Right lobe of liver (tissue), 6 donors: ENCODE measurements around the gene RPUSD3. TPM values are rescaled to one million over a fixed set of nuclear protein-coding genes. Genes with fewer than 3 reads are reported as not detected.

Experiments used
- ATAC-seq, 4 donors: fragments of 200-7000 bp; cut with Tn5 transposase; one replicate each; pipeline ENCODE4 v1.9.1; 2020; ENCODE audit warnings: mild to moderate bottlenecking in 4 of 4, moderate library complexity in 4 of 4
- DNase-seq, 3 donors: peaks; one replicate each; pipeline ENCODE4 v3.0.0-alpha.2; 2020
- H3K27ac ChIP-seq, 3 donors: fragments of 200-600 bp; one replicate each; pipeline ENCODE4 v1.8.0; 2022
- H3K27me3 ChIP-seq, 2 donors: fragments of 200-600 bp; one replicate each; pipeline ENCODE4 v1.8.0; 2022
- H3K36me3 ChIP-seq, 4 donors: fragments of 200-600 bp; sonication (generic) in 1 of 4; one replicate each; pipeline versions ENCODE4 v1.5.1 to v1.8.0; 2017 to 2022; ENCODE audit warnings: control low read depth in 1 of 4
- H3K4me1 ChIP-seq, 4 donors: fragments of 200-600 bp; sonication (generic) in 1 of 4; one replicate each; pipeline versions ENCODE4 v1.5.1 to v1.8.0; 2017 to 2022; ENCODE audit warnings: control low read depth in 1 of 4
- H3K4me3 ChIP-seq, 3 donors: fragments of 200-600 bp; one replicate each; pipeline ENCODE4 v1.8.0; 2022
- H3K9me3 ChIP-seq, 4 donors: fragments of 200-600 bp; sonication (generic) in 1 of 4; one replicate each; pipeline versions ENCODE4 v1.5.1 to v1.8.0; 2017 to 2022; ENCODE audit warnings: control low read depth in 1 of 4
- CTCF ChIP-seq, 4 donors: fragments of 200-600 bp in 3 of 4; fragments of 450-650 bp in 1 of 4; IDR thresholded peaks; one replicate each; pipeline versions ENCODE4 v1.5.1 to v1.8.0; 2016 to 2022; ENCODE audit warnings: antibody characterized with exemption in 4 of 4, mild to moderate bottlenecking in 2 of 4
- POLR2A ChIP-seq: fragments of 450-650 bp; IDR thresholded peaks from one replicate; pipeline ENCODE4 v1.6.1; 2017; ENCODE audit warnings: antibody characterized with exemption, mild to moderate bottlenecking
- WGBS: methylation state at CpG from one replicate; pipeline ENCODE4 v1.1.6; 2018; ENCODE audit warnings: low coverage, low lambda C conversion rate; ENCODE audit not compliant: insufficient coverage; ENCODE audit errors: missing lambda C conversion rate; 5-methylcytosine and 5-hydroxymethylcytosine counted together
- intact Hi-C, 2 donors: fragments of 100-400 bp; cut with DNase I; formaldehyde crosslinking; loops; one replicate each; pipeline versions ENCODE4 v1.11.2 to v1.14.1; 2022
- total RNA-seq, 6 experiments: library from RNA; depleted of rRNA in 2 of 6; stranded (reverse); fragments of >200 nt in 2 of 6; fragmentation: NEBNext Ultra II Directional in 3 of 6; extraction: Animal tissue kit (Norgen Biotek cat#: 25700) in 3 of 6; gene quantifications; one replicate each; pipeline versions ENCODE4 v1.1.0 to v1.2.4, GENCODE V29; 2016 to 2023
- donor health status: DM: no; HTN: yes; CAD: no.
- donor health status: DM: no; HTN: no; CAD: no.
- donor health status: DM: no; HTN: no; CAD: no.
- donor health status: DM: no; HTN: yes; CAD: no.
- donor health status: DM: no; HTN: yes; CAD: no.

Gene RPUSD3
- total RNA-seq, 6 experiments from 2014 or later: 15.8 to 34.6 (median 22.4) TPM

GRCh38 chr3:9846931-9847488 is 3.2 kb upstream of the RPUSD3 start:
- no CpG with 5 or more reads among the region's 6 CpGs for WGBS
- TF ChIP-seq POLR2A (no peak), CTCF (IDR thresholded peaks at IDR 0.05) (no peak)
- Histone ChIP-seq H3K9me3 (no peaks in the 10 kb centered on the region), H3K27ac (no peak overlapping the region), H3K27me3 (no peaks in the 10 kb centered on the region), H3K4me3 (no peak overlapping the region), H3K36me3 (no peaks in the 10 kb centered on the region), H3K4me1 (peaks cover 0 to 28% (median 5%) of the 10 kb centered on the region in 4 donors)
- intact Hi-C loops: no loop called here
- ATAC-seq: no peak
- peak in 1 of 3 donors; percentile 19 for DNase-seq

- DNase-seq (no peak), ATAC-seq (no peak)
- intact Hi-C loops: no loop called here
- H3K9me3 ChIP-seq: no peaks in the 10 kb centered on the region
- H3K27me3 ChIP-seq: no peaks in the 10 kb centered on the region
- no peak overlapping the region for H3K27ac ChIP-seq
- no peak overlapping the region for H3K4me3 ChIP-seq
- WGBS: 40% methylated on average over 2 of the region's 6 CpGs
- no peak for TF ChIP-seq POLR2A
- TF ChIP-seq CTCF (IDR thresholded peaks at IDR 0.05): no peak
- H3K36me3 ChIP-seq: peaks cover 0 to 5% (median under 1%) of the 10 kb centered on the region in 4 donors
- peaks cover 0 to 24% (median 5%) of the 10 kb centered on the region in 4 donors for H3K4me1 ChIP-seq
Observed at GRCh38 chr3:9846231-9846630, 2.4 kb upstream of the RPUSD3 start.

GRCh38 chr3:9841015-9841414 is 2.8 kb downstream of the RPUSD3 start:
- no peaks in the 10 kb centered on the region for H3K9me3 ChIP-seq
- H3K27ac ChIP-seq: no peak overlapping the region
- H3K36me3 ChIP-seq: peaks cover 0 to 14% (median 7%) of the 10 kb centered on the region in 4 donors
- no peak for DNase-seq
- WGBS: 84% methylated on average over 8 of the region's 8 CpGs
- H3K27me3 ChIP-seq: no peaks in the 10 kb centered on the region
- ATAC-seq: no peak
- peaks cover 0 to 7% (median 1%) of the 10 kb centered on the region in 4 donors for H3K4me1 ChIP-seq
- H3K4me3 ChIP-seq: no peak overlapping the region
- no peak for TF ChIP-seq CTCF (IDR thresholded peaks at IDR 0.05)
- no peak for TF ChIP-seq POLR2A
- intact Hi-C loops: no loop called here

GRCh38 chr3:9838856-9839255 is 5.0 kb downstream of the RPUSD3 start:
- intact Hi-C loops: no loop called here
- no peak overlapping the region for H3K27ac ChIP-seq
- 88% methylated on average over 1 of the region's 4 CpGs for whole genome bisulfite sequencing
- peaks cover 0 to 19% (median 7%) of the 10 kb centered on the region in 4 donors for H3K36me3 ChIP-seq
- no peaks in the 10 kb centered on the region for H3K27me3 ChIP-seq
- H3K9me3 ChIP-seq: no peaks in the 10 kb centered on the region
- no peak for DNase-seq
- H3K4me3 ChIP-seq: no peak overlapping the region
- TF ChIP-seq CTCF (IDR thresholded peaks at IDR 0.05) (no peak), POLR2A (no peak)
- peaks cover 0 to 7% (median 0%) of the 10 kb centered on the region in 4 donors for H3K4me1 ChIP-seq
- no peak for ATAC-seq
